ENCODE data around the gene MEIOC.
"Not testable (repeated sequence)": the region's sequence is repeated elsewhere in the genome, so short reads cannot be mapped to it uniquely, and the experiment has no call there.

MEIOC gene

DNA sequence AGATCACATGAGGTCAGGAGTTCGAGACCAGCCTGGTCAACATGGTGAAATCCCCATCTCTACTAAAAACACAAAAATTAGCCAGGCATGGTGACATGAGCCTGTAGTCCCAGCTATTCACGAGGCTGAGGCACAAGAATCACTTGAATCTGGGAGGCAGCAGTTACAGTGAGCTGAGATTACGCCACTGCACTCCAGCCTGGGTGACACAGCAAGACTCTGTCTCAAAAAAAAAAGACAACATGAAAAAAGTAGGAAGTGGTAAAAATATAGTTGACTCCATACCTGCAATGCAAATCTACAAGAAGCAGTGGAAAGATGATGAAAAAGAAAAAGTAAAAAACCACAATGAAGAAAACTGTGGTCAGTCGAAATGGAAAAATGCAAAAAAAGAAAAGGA, 27.0 kb downstream of the MEIOC start:
- not testable (repeated sequence) for H2BK5ac ChIP-seq (ENCODE audit: low read depth, low read length, poor library complexity); H4K91ac ChIP-seq (ENCODE audit: low read depth, low read length); H3K79me1 ChIP-seq (ENCODE audit: low read length); DNase-seq; H2AK5ac ChIP-seq (ENCODE audit: low read length); H3K18ac ChIP-seq (ENCODE audit: low read length); H3K79me2 ChIP-seq (ENCODE audit: control insufficient read depth, insufficient read depth, low read length, poor library complexity); H3K27ac ChIP-seq (ENCODE audit: low read depth, low read length); H3K4me3 ChIP-seq (ENCODE audit: low read depth, low read length); H3K9me3 ChIP-seq (ENCODE audit: insufficient read depth, low read depth, low read length); H3K23ac ChIP-seq (ENCODE audit: low read length); H2AFZ ChIP-seq (ENCODE audit: insufficient read depth, low read length, poor library complexity); H3K14ac ChIP-seq (ENCODE audit: low read length); H4K8ac ChIP-seq (ENCODE audit: low read depth, low read length); H3K4ac ChIP-seq (ENCODE audit: low read depth, low read length); H2BK120ac ChIP-seq (ENCODE audit: insufficient read depth, low read length, poor library complexity); H3K9ac ChIP-seq (ENCODE audit: low read length); H3K4me1 ChIP-seq (ENCODE audit: control insufficient read depth in 1 of 2, insufficient read depth in 2 of 2, low read length in 2 of 2); H3K27me3 ChIP-seq (ENCODE audit: insufficient read depth, low read length); H2BK12ac ChIP-seq (ENCODE audit: low read length); H3K4me2 ChIP-seq (ENCODE audit: low read length); H4K12ac ChIP-seq (ENCODE audit: low read depth, low read length)
- peaks cover 9 to 19% of the 10 kb centered on the region in 2 experiments for H3K36me3 ChIP-seq (ENCODE audit: control insufficient read depth in 1 of 2, insufficient read depth in 2 of 2, low read length in 2 of 2)
- WGBS (ENCODE audit: extremely low coverage, insufficient coverage, insufficient read length) = no CpG with 5 or more reads among the region's 4 CpGs

DNA sequence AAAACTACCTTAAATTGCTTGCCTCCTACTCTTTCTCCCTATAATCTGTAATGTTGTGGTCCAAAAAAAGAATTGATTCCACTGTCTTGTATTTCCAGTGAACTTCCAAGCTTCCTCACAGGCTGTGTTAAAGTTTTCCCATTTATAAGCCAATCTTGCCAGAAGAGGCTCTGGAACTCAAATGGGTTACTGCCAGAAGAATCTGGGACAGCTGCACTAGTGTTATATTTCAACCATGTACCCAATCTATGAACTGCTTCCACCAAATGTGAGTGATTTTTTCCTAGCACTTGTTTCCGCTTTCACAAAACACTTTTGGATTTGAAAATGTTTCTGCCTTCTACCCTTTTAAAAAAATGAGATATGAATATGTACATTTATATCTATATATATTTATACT, 31.5 kb downstream of the MEIOC start:
- Histone ChIP-seq H3K36me3 (ENCODE audit: control insufficient read depth in 1 of 2, insufficient read depth in 2 of 2, low read length in 2 of 2) (peaks cover 2 to 9% of the 10 kb centered on the region in 2 experiments), H2BK5ac (ENCODE audit: low read depth, low read length, poor library complexity) (no peak overlapping the region), H2AFZ (ENCODE audit: insufficient read depth, low read length, poor library complexity) (no peak overlapping the region), H3K4ac (ENCODE audit: low read depth, low read length) (no peak overlapping the region), H3K9ac (ENCODE audit: low read length) (no peak overlapping the region), H4K12ac (ENCODE audit: low read depth, low read length) (no peak overlapping the region), H3K27ac (ENCODE audit: low read depth, low read length) (no peak overlapping the region), H4K91ac (ENCODE audit: low read depth, low read length) (no peak overlapping the region), H2BK120ac (ENCODE audit: insufficient read depth, low read length, poor library complexity) (no peak overlapping the region), H4K8ac (ENCODE audit: low read depth, low read length) (no peak overlapping the region), H3K4me2 (ENCODE audit: low read length) (no peak overlapping the region), H2BK12ac (ENCODE audit: low read length) (no peak overlapping the region), H3K14ac (ENCODE audit: low read length) (no peak overlapping the region), H3K27me3 (ENCODE audit: insufficient read depth, low read length) (no peaks in the 10 kb centered on the region), H3K9me3 (ENCODE audit: insufficient read depth, low read depth, low read length) (no peaks in the 10 kb centered on the region), H3K79me1 (ENCODE audit: low read length) (peaks cover 8% of the 10 kb centered on the region), H3K23ac (ENCODE audit: low read length) (no peak overlapping the region), H3K4me1 (ENCODE audit: control insufficient read depth in 1 of 2, insufficient read depth in 2 of 2, low read length in 2 of 2) (peaks cover 0 to 7% of the 10 kb centered on the region in 2 experiments), H3K18ac (ENCODE audit: low read length) (no peak overlapping the region), H3K79me2 (ENCODE audit: control insufficient read depth, insufficient read depth, low read length, poor library complexity) (peaks cover 8% of the 10 kb centered on the region), H3K4me3 (ENCODE audit: low read depth, low read length) (no peak overlapping the region), H2AK5ac (ENCODE audit: low read length) (no peak overlapping the region)
- DNase-seq = no peak
- no CpG with 5 or more reads among the region's 1 CpG for WGBS (ENCODE audit: extremely low coverage, insufficient coverage, insufficient read length)

DNA sequence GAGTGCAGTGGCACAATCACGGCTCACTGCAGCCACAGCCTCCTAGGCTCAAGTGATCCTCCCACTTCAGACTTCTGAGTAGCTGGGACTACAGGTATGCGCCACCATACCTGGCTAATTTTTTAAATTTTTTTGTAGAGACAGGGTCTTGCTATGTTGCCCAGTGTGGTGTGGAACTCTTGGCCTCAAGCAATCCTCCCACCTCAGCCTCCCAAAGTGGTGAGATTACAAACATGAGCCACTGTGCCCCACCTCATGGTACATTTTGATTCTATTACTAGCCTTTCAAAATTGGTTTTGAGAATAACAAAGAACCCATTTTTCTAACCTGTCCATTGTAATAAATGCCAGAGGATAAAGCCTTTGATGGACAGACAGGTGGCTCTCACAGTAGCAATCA, 31.9 kb downstream of the MEIOC start:
- H3K4me3 ChIP-seq (ENCODE audit: low read depth, low read length) = no peak overlapping the region
- H3K79me1 ChIP-seq (ENCODE audit: low read length) = peaks cover 8% of the 10 kb centered on the region
- H3K4me2 ChIP-seq (ENCODE audit: low read length) = no peak overlapping the region
- peaks cover 0 to 7% of the 10 kb centered on the region in 2 experiments for H3K36me3 ChIP-seq (ENCODE audit: control insufficient read depth in 1 of 2, insufficient read depth in 2 of 2, low read length in 2 of 2)
- H4K8ac ChIP-seq (ENCODE audit: low read depth, low read length) = no peak overlapping the region
- no peak overlapping the region for H3K9ac ChIP-seq (ENCODE audit: low read length)
- H3K9me3 ChIP-seq (ENCODE audit: insufficient read depth, low read depth, low read length) = no peaks in the 10 kb centered on the region
- no peak overlapping the region for H3K27ac ChIP-seq (ENCODE audit: low read depth, low read length)
- no peak overlapping the region for H2AFZ ChIP-seq (ENCODE audit: insufficient read depth, low read length, poor library complexity)
- WGBS (ENCODE audit: extremely low coverage, insufficient coverage, insufficient read length) = no CpG with 5 or more reads among the region's 2 CpGs
- H3K4me1 ChIP-seq (ENCODE audit: control insufficient read depth in 1 of 2, insufficient read depth in 2 of 2, low read length in 2 of 2) = peaks cover 0 to 7% of the 10 kb centered on the region in 2 experiments
- peaks cover 8% of the 10 kb centered on the region for H3K79me2 ChIP-seq (ENCODE audit: control insufficient read depth, insufficient read depth, low read length, poor library complexity)
- H3K14ac ChIP-seq (ENCODE audit: low read length) = no peak overlapping the region
- no peak overlapping the region for H2BK5ac ChIP-seq (ENCODE audit: low read depth, low read length, poor library complexity)
- no peaks in the 10 kb centered on the region for H3K27me3 ChIP-seq (ENCODE audit: insufficient read depth, low read length)
- H4K12ac ChIP-seq (ENCODE audit: low read depth, low read length) = no peak overlapping the region
- H3K4ac ChIP-seq (ENCODE audit: low read depth, low read length) = peak overlapping the region; percentile 37
- H2AK5ac ChIP-seq (ENCODE audit: low read length) = no peak overlapping the region
- no peak overlapping the region for H2BK12ac ChIP-seq (ENCODE audit: low read length)
- H4K91ac ChIP-seq (ENCODE audit: low read depth, low read length) = no peak overlapping the region
- no peak overlapping the region for H3K18ac ChIP-seq (ENCODE audit: low read length)
- no peak overlapping the region for H3K23ac ChIP-seq (ENCODE audit: low read length)
- DNase-seq = peak in 1 of 2 donors; percentile 45
- no peak overlapping the region for H2BK120ac ChIP-seq (ENCODE audit: insufficient read depth, low read length, poor library complexity)

DNA sequence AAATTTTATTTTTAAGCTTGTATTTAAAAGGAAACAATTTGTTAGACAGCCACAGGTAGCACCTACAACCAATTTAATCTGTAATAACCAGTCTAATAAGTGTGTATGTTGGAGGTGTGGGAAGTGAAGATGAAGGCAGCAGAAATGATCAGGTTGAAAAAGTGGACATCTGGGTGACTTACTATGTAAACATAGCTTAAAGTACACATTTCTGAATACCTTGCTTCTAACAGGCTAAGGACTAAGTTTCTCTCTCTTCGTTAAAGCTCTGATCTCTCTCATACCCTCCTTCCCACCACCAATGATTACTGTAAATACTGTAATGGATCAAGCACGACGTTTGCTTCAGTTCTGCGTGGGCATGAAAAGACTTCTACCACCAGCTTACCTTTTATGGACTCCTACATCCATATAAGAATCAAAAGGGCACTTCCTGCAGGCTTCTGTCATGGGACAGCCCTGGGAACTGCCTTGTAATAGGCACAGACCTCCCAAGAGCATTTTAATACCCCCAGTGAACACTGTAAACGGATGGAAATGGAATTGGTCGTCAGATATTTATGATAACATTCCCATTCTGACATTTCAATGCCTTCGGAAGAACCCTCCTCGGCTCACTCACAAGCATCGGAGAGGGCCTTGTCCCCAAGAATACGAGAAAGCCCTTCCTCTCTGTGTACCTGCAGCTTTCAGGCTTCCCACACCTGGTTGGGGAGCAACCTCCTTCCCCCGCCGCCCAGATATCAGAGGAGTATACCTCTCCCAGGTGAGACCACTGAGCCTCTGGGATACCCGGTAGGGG, 32.6 kb downstream of the MEIOC start:
- Histone ChIP-seq H3K4ac (ENCODE audit: low read depth, low read length) (peak overlapping the region; percentile 89), H3K14ac (ENCODE audit: low read length) (peak overlapping the region; percentile 85), H2BK12ac (ENCODE audit: low read length) (no peak overlapping the region), H3K9me3 (ENCODE audit: insufficient read depth, low read depth, low read length) (no peaks in the 10 kb centered on the region), H3K23ac (ENCODE audit: low read length) (no peak overlapping the region), H3K4me2 (ENCODE audit: low read length) (peak overlapping the region; percentile 92), H2AK5ac (ENCODE audit: low read length) (peak overlapping the region; percentile 33), H3K4me1 (ENCODE audit: control insufficient read depth in 1 of 2, insufficient read depth in 2 of 2, low read length in 2 of 2) (peaks cover 0 to 7% of the 10 kb centered on the region in 2 experiments), H4K8ac (ENCODE audit: low read depth, low read length) (peak overlapping the region; percentile 98), H3K27ac (ENCODE audit: low read depth, low read length) (peak overlapping the region; percentile 56), H3K4me3 (ENCODE audit: low read depth, low read length) (peak overlapping the region; percentile 95), H4K12ac (ENCODE audit: low read depth, low read length) (peak overlapping the region; percentile 88), H3K79me1 (ENCODE audit: low read length) (peaks cover 8% of the 10 kb centered on the region), H3K79me2 (ENCODE audit: control insufficient read depth, insufficient read depth, low read length, poor library complexity) (peaks cover 8% of the 10 kb centered on the region), H2BK5ac (ENCODE audit: low read depth, low read length, poor library complexity) (peak overlapping the region; percentile 52), H3K27me3 (ENCODE audit: insufficient read depth, low read length) (no peaks in the 10 kb centered on the region), H4K91ac (ENCODE audit: low read depth, low read length) (peak overlapping the region; percentile 53), H2BK120ac (ENCODE audit: insufficient read depth, low read length, poor library complexity) (peak overlapping the region; percentile 59), H2AFZ (ENCODE audit: insufficient read depth, low read length, poor library complexity) (peak overlapping the region; percentile 82), H3K18ac (ENCODE audit: low read length) (peak overlapping the region; percentile 89), H3K36me3 (ENCODE audit: control insufficient read depth in 1 of 2, insufficient read depth in 2 of 2, low read length in 2 of 2) (peaks cover 0 to 4% of the 10 kb centered on the region in 2 experiments), H3K9ac (ENCODE audit: low read length) (peak overlapping the region; percentile 89)
- WGBS (ENCODE audit: extremely low coverage, insufficient coverage, insufficient read length) = no CpG with 5 or more reads among the region's 13 CpGs
- no peak for DNase-seq

All from trophoblast cell (in vitro differentiated cells and primary cell).